ENCODE results near the gene KDM3B. TPM values are rescaled to one million over a fixed set of nuclear protein-coding genes. Genes with fewer than 3 reads are reported as not detected.

Gene KDM3B
- total and polyA plus RNA-seq, 9 of the 15 experiments (the other 6 are each of a cell fraction or from before 2014, with no cell fraction given), result 13.8 to 62.8 (median 41.9) TPM

DNA sequence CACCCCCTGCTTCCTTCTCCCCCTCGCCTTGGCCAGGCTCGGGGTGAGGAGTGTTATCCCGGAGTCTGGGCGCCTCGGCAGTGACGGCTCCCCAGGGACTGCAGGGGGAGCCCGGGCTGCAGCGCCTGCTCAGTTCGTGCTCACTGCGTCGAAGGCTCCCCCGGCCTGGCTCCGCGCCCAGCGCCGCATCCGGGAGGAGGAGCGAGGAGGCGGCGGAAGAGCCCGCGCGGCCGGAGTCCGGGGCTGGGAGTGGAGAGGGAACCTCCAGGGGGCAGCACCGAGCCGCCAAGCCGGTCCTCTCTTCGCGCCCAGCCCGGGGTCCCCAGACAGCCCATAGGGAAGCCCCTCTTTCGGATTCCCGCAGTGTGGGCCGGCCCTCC lies 111.5 kb downstream of the KDM3B start (continued):
- TF ChIP-seq NR4A1 (CRISPR knock-in tag; IDR thresholded peaks at IDR 0.05), result no peak
- TF ChIP-seq NR4A1 (tag; IDR thresholded peaks at IDR 0.05), result no peak
- TF ChIP-seq TRIM24 (IDR thresholded peaks at IDR 0.05), result 0 out of 4 replicates have a peak, but pooled peaks of 1 of the 2 experiments have one; percentile 8
- TF ChIP-seq, protein P1, sequence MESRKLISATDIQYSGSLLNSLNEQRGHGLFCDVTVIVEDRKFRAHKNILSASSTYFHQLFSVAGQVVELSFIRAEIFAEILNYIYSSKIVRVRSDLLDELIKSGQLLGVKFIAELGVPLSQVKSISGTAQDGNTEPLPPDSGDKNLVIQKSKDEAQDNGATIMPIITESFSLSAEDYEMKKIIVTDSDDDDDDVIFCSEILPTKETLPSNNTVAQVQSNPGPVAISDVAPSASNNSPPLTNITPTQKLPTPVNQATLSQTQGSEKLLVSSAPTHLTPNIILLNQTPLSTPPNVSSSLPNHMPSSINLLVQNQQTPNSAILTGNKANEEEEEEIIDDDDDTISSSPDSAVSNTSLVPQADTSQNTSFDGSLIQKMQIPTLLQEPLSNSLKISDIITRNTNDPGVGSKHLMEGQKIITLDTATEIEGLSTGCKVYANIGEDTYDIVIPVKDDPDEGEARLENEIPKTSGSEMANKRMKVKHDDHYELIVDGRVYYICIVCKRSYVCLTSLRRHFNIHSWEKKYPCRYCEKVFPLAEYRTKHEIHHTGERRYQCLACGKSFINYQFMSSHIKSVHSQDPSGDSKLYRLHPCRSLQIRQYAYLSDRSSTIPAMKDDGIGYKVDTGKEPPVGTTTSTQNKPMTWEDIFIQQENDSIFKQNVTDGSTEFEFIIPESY (CRISPR knock-in tag; IDR thresholded peaks at IDR 0.05), result peak; percentile 52; the same call in 1 of the 2 replicates
- TF ChIP-seq CBX8 (IDR thresholded peaks at IDR 0.05; ENCODE audit: borderline replicate concordance, extremely low read depth, low read depth, low read length, poor library complexity, severe bottlenecking), result no peak
- peak; percentile 81 for TF ChIP-seq NEUROD1 (IDR thresholded peaks at IDR 0.05; ENCODE audit: borderline replicate concordance, low read depth, low read length, partially characterized antibody)
- peak; percentile 89; the same call in 1 of the 2 replicates for TF ChIP-seq SRSF1 (IDR thresholded peaks at IDR 0.05; ENCODE audit: low read depth, low read length)
- no peak for TF ChIP-seq BRF1 (IDR thresholded peaks at IDR 0.05; ENCODE audit: borderline replicate concordance, extremely low read depth, insufficient read length)
- no peak for TF ChIP-seq LARP7 (IDR thresholded peaks at IDR 0.05)
- TF ChIP-seq, protein P2, sequence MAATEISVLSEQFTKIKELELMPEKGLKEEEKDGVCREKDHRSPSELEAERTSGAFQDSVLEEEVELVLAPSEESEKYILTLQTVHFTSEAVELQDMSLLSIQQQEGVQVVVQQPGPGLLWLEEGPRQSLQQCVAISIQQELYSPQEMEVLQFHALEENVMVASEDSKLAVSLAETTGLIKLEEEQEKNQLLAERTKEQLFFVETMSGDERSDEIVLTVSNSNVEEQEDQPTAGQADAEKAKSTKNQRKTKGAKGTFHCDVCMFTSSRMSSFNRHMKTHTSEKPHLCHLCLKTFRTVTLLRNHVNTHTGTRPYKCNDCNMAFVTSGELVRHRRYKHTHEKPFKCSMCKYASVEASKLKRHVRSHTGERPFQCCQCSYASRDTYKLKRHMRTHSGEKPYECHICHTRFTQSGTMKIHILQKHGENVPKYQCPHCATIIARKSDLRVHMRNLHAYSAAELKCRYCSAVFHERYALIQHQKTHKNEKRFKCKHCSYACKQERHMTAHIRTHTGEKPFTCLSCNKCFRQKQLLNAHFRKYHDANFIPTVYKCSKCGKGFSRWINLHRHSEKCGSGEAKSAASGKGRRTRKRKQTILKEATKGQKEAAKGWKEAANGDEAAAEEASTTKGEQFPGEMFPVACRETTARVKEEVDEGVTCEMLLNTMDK (IDR thresholded peaks at IDR 0.05; ENCODE audit: borderline replicate concordance, insufficient read depth, low read depth, low read length, poor library complexity, severe bottlenecking), result peak; percentile 86
- TF ChIP-seq PRPF4 (IDR thresholded peaks at IDR 0.05; ENCODE audit: insufficient read depth, low read depth, low read length, poor library complexity, severe bottlenecking), result peak; percentile 56
- TF ChIP-seq ZBTB5 (IDR thresholded peaks at IDR 0.05), result no peak
- peak; percentile 44; the same call in 1 of the 2 replicates for TF ChIP-seq FOXP1 (CRISPR knock-in tag; IDR thresholded peaks at IDR 0.05)
- TF ChIP-seq HCFC1 (IDR thresholded peaks at IDR 0.05; ENCODE audit: low read depth, low read length), result peak; percentile 46
- peak; percentile 98 for TF ChIP-seq RB1 (IDR thresholded peaks at IDR 0.05; ENCODE audit: low read depth)
- TF ChIP-seq, protein P3, sequence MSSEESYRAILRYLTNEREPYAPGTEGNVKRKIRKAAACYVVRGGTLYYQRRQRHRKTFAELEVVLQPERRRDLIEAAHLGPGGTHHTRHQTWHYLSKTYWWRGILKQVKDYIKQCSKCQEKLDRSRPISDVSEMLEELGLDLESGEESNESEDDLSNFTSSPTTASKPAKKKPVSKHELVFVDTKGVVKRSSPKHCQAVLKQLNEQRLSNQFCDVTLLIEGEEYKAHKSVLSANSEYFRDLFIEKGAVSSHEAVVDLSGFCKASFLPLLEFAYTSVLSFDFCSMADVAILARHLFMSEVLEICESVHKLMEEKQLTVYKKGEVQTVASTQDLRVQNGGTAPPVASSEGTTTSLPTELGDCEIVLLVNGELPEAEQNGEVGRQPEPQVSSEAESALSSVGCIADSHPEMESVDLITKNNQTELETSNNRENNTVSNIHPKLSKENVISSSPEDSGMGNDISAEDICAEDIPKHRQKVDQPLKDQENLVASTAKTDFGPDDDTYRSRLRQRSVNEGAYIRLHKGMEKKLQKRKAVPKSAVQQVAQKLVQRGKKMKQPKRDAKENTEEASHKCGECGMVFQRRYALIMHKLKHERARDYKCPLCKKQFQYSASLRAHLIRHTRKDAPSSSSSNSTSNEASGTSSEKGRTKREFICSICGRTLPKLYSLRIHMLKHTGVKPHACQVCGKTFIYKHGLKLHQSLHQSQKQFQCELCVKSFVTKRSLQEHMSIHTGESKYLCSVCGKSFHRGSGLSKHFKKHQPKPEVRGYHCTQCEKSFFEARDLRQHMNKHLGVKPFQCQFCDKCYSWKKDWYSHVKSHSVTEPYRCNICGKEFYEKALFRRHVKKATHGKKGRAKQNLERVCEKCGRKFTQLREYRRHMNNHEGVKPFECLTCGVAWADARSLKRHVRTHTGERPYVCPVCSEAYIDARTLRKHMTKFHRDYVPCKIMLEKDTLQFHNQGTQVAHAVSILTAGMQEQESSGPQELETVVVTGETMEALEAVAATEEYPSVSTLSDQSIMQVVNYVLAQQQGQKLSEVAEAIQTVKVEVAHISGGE (CRISPR knock-in tag; IDR thresholded peaks at IDR 0.05), result peak in 2 of 3 experiments; percentile 70 to 92; a peak in 5 of 6 replicates
- TF ChIP-seq ZNF146 (CRISPR knock-in tag; IDR thresholded peaks at IDR 0.05; ENCODE audit: unreplicated experiment), result no peak
- 0 out of 2 replicates have a peak, but pooled peaks have one; percentile 6 for TF ChIP-seq SPI1 (IDR thresholded peaks at IDR 0.05; ENCODE audit: borderline replicate concordance, low read depth, low read length)
